HT1080 (cell line): ENCODE data around the gene FRRS1L. TPM values are rescaled to one million over a fixed set of nuclear protein-coding genes. Genes with fewer than 3 reads are reported as not detected.

Source experiments
- DNase-seq: peaks from one replicate; pipeline ENCODE4 v3.0.0-alpha.2; 2015; ENCODE audit warnings: low read depth
- polyA plus RNA-seq, 2 experiments: library from polyadenylated mRNA; depleted of rRNA; stranded (reverse); fragments of >200 nt; gene quantifications; 2 replicates each; pipeline ENCODE4 v1.2.3, GENCODE V29; 2015
- total RNA-seq: library from RNA; depleted of rRNA; stranded (reverse); fragments of >200 nt; shearing (Covaris generic); gene quantifications from 2 replicates; pipeline ENCODE4 v1.2.3, GENCODE V29; 2014; rRNA removed

Gene FRRS1L, protein sequence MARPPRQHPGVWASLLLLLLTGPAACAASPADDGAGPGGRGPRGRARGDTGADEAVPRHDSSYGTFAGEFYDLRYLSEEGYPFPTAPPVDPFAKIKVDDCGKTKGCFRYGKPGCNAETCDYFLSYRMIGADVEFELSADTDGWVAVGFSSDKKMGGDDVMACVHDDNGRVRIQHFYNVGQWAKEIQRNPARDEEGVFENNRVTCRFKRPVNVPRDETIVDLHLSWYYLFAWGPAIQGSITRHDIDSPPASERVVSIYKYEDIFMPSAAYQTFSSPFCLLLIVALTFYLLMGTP
- total RNA-seq = not detected in 2 replicates
- not detected in 2 replicates for polyA plus RNA-seq (2015; cell fraction: cytosol; rRNA removed)
- not detected in 2 replicates for polyA plus RNA-seq (2015; cell fraction: nucleus; rRNA removed)

DNA sequence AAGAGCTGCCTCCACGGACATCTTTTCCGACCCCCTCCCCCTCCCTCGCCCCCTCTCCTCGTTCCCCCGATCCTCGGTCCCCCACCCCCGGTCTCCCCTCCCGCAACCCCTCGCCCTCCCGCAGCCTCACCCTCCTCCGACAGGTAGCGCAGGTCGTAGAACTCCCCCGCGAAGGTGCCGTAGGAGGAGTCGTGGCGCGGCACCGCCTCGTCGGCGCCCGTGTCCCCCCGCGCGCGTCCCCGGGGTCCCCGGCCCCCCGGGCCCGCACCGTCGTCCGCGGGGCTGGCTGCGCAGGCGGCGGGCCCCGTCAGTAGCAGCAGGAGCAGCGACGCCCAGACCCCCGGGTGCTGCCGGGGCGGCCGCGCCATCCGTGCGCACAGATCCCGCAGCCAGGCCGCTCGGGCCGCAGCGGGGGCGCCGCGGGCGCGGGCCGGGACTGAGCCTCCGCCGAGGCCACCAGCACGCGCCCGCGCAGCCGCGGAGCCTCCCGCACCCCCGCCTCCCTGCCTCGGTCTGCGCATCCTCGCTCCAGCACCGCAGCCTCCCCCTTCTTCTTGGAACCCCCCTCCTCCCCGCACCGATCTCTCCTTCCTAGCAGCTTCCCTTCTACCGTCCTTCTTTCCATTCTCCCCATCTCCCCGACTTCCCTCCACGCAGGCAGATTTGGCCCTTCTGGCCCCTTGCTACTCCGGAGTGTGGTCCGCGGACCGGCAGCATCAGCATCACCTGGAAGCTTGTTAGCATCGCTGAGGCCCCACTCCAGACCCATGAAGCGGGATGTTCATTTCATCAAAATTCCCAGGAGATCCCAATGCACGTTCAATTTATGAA is at the start of gene FRRS1L:
TSS of gene FRRS1L (minus strand) at position 479 of the 831 bp plus-strand sequence. CDS start at position 368, 111 bp downstream.
- no peak for DNase-seq

GRCh38 chr9:109214414-109214813 is 47.4 kb upstream of the FRRS1L start:
- DNase-seq = no peak

DNA sequence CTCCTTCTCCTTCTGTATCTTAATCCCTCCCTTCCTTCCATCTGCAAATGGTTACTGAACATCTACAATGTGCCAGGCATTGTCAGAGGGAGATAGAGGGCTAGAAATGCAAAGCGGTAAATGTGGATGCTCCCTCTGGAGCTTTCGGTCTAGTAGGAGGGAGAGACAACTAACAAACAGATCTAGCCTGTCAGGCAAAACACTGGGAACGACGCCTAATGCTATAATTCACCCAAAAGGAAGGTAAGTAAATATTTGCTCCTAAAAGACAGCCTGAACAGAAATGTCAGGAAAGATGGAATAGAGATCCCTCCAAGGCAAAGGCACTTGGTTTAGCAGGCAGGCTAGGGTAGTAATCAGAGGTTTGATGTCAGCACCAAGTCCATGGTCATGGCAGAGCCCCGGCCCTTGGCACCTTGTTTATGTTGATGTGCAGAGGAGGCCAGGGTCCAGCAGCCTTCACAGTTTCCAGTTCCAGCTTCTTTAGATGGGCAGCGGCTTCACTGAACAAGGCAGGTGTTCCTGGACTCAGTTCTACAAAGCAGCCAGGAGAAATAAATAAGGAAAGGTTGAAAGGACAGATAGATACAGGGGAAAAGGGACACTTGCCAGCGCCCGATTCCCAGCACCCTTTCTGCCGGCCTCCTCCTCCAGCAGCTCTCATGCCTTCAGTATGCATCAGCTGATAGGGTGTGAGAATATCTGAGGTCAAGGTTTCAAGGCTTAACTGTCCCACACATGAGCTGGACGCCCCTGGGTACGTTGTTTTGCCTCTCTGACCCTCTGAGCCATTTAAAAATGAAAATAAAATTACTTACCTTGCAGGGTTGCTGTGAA is 46.5 kb upstream of the FRRS1L start:
- DNase-seq = no peak

- DNase-seq = no peak
These were observed 45.7 kb upstream of the FRRS1L start for GRCh38 chr9:109212768-109213167.

- DNase-seq = no peak
These were observed 39.6 kb upstream of the FRRS1L start for GRCh38 chr9:109206670-109207069.

GRCh38 chr9:109205526-109205925 is 38.5 kb upstream of the FRRS1L start:
- DNase-seq = no peak

DNA sequence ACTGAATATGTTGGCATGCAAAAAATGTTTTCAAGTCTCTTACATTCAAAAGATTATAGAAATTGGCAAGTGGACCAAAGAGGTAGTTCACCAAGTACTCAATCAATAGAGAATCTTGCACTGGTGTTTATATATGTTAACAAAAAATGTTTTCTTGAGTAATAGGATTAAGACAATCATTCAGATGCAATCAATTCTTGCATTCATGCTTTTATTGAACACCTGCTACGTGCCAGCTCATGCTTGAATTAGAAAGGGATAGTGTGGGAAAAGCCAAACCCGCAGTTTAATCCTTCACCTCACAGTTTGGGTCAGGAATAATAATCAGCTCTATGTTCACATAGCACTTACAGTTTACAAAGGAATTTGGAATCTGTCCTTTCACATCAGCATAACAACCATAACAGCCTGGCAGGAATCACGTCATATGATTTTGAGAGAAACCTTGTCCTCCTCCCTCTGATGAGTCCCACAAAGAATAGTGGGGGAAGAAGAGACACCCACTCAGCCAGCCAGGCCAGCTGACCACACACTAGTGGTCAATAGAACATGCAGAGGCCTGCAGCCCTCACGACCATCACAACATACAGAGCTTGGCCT is 36.8 kb upstream of the FRRS1L start:
- no peak for DNase-seq

DNA sequence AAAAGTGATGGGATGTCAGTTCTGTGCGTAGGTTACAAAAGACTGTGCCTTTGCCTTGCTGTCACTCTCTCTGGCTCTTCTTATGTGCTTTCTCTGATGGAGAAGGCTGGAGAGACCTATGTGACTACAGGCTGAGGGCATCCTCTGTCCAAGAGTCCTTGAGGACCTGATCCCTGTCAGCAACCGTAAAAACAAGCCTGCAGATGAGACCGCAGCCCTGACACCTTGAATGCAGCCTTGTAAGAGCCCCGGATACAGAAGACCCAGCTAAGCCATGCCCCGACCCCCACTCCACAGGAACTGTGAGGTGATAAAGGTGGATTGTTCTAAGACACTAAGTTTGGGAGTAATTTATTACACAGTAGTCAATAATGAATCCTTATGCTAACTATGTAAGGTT is 32.6 kb upstream of the FRRS1L start:
- no peak for DNase-seq

GRCh38 chr9:109198736-109199382 is 31.8 kb upstream of the FRRS1L start:
- DNase-seq = no peak

DNA sequence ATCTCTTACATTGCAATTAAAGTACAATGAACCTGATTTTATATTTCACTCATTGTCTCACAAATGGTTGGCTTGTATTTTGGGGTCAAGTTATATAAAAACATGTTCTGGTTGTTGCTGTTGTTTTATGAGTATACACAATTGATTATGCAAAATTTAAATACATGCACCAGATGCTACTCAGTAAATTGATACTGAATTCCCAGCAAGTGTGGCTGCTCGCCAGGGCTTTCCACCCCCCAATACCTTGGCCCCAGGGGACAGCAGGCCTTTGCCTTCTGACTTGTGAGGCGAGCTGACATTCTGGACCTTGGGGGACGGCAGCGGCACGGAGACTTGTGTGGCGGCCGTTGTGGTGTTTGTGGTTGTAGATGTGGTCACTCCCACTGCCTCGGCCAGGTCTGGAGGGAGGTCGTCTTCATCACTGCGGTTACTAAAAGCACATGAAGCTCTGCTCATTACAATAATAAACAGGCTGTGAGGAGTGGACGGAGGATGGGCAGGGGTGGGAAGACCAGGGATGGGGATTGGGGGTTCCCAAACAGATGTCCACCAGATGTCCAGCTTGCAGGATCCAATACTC is 27.0 kb upstream of the FRRS1L start:
- no peak for DNase-seq

DNA sequence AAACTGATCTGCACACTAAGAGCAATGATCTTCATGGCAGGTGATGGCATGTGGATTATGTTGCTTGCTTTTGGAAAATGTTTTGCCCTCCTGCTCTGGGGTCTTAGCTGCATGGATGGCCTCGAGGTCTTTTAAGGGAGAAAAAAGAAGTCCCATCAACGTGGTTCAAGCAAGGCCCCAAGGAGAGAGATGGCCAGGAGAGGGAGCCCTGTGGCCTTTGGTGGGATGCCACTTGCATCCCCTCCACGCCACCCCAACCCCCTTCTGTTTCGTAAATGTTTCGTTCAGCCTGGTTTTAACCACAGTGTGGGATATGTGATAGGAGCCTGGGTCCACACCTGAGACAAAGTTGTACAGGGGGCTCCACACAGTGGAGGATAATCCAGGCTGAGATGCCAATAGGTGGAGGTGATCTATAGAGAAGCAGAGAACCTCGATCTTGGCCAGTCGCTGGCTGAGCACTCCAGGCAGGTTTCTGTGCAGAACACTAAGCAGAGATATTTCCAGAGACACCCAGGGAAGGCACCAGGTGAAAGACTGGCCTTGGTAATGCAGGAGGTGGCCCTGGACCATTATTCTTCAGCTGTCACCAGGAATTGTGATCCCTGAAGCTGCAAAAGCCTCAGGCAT is 25.8 kb upstream of the FRRS1L start:
- peak; percentile 31 for DNase-seq

- DNase-seq = no peak
These were observed 24.7 kb upstream of the FRRS1L start for GRCh38 chr9:109191746-109192145.

GRCh38 chr9:109190151-109190550 is 23.1 kb upstream of the FRRS1L start:
- DNase-seq = peak; percentile 62

DNA sequence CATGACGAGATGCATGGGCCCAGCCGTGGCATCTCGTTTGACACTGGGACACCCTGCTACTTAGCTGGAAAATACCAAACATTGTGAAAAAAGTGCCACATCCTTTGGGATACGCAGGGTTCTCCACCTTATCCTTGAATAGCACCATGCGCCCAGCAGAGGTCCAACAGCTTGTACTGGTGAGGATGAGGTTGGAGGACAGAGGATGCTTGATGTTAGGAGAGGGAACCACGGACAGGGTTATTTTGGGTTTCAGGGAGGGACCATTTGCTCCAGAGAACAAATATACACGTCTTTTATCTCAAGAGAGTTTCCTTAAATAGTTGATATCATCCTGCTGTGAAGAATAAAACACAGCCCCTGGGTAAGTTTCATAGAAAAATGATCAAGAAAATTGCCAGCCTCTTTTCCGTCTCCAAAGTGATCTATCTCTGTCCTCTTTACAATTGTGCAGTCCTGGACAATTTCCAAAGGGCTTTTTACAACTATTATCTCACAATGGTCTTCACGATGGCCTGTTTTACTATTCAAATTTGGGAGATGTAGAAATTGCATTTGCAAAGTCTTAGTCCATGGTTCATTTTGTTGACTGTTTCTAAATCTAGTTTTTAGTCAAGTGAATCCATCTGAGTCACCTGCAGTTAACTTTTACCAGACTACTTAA is 19.9 kb upstream of the FRRS1L start:
- DNase-seq = no peak

DNA sequence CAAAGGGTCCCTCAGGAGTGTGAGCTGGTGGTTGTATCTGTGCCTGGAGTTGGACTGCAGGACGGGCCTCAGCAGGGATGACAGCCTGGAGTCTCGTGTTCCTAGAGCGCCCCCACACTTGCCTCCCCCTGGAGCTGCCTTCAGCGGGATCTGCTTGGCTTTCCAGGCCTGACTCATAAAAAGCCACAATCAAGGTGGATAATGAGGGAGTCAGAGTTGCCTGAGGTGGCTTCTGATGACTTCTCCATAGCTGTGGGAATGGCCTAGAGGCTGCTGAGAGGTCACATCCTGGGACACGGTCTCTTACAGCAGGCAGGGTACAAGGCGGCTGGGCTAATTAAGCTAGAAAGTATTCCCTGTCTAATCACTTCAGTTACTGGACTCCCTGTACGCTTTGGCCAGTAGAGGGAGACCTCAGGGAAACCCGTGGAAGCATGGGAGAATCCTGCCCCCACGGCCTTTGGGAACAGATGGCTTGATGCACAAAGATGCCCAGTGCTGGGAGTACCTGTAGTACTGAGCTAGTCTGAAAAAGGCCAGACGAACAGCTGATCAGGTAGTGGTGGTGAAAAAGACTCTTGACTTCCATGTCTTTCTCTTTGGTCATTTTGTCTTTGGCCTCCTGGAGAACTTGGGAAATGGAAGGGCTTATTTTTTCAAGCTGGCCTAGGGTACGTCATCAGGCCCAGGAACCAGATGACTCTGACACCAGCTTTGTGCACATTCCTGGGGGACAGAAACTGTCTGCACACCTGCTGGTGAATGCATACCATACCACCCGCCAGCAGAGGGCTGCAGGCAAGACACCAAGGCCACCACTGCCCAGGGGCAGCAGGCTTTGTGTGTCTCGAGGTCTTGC is 16.1 kb upstream of the FRRS1L start:
- peak; percentile 62 for DNase-seq

DNA sequence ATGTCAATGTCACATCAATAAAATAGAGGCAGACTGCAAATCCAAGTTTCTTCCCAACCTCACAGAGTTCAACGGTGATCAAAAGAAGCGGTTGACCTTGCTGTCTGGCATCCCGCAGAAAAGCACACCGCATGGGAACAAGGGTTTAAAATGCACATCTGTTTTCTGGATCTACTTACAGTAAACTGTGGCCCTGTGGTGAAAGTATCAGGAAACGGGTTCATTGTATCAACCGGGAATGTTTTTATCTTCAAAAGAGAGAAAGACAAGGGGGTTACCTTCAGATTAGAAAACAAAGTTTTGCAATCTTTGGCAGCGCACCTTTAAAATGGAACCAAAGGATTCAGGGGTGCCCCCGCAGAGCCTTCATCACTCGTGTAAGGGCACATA is 15.5 kb upstream of the FRRS1L start:
- DNase-seq = no peak

GRCh38 chr9:109181284-109181683 is 14.2 kb upstream of the FRRS1L start:
- DNase-seq = peak; percentile 24
